Stomach (tissue), 9 donors: ENCODE results near the gene ZNF653. TPM values are rescaled to one million over a fixed set of nuclear protein-coding genes. Genes with fewer than 3 reads are reported as not detected.

Source experiments
- DNase-seq, 2 donors: peaks; one replicate each; pipeline versions ENCODE4 v3.0.0 to v3.0.0-alpha.2; 2013 to 2019
- H3K27ac ChIP-seq, 5 donors: fragments of 200-600 bp in 4 of 5; sonication (generic) in 4 of 5; one replicate each; pipeline ENCODE4 v1.5.1; 2013 to 2019; ENCODE audit warnings: mild to moderate bottlenecking in 1 of 5, moderate library complexity in 1 of 5
- H3K27me3 ChIP-seq, 3 donors: fragments of 200-600 bp; sonication (generic); one replicate each; pipeline ENCODE4 v1.5.1; 2017 to 2019; ENCODE audit warnings: mixed run types in 1 of 3
- H3K36me3 ChIP-seq, 4 donors: fragments of 200-600 bp; sonication (generic); 1 replicate in 3 of 4; 2 replicates in 1 of 4; pipeline ENCODE4 v1.5.1; 2016 to 2019
- H3K4me1 ChIP-seq, 4 donors: fragments of 200-600 bp; sonication (generic); one replicate each; pipeline ENCODE4 v1.5.1; 2016 to 2019
- H3K4me3 ChIP-seq, 4 donors: fragments of 200-600 bp; sonication (generic) in 3 of 4; one replicate each; pipeline ENCODE4 v1.5.1; 2016 to 2019; ENCODE audit warnings: mild to moderate bottlenecking in 1 of 4
- H3K9me3 ChIP-seq, 4 donors: fragments of 200-600 bp; sonication (generic); one replicate each; pipeline ENCODE4 v1.5.1; 2016 to 2019
- CTCF ChIP-seq, 7 experiments: fragments of 450-650 bp in 4 of 7; fragments of 200-600 bp in 3 of 7; sonication (generic) in 3 of 7; IDR thresholded peaks; one replicate each; pipeline ENCODE4 v1.5.1; 2016 to 2019; ENCODE audit warnings: antibody characterized with exemption in 7 of 7, control low read depth in 2 of 7, mild to moderate bottlenecking in 1 of 7
- EP300 ChIP-seq: sonication (generic); formaldehyde crosslinking; IDR thresholded peaks from one replicate; pipeline ENCODE4 v1.6.1; 2017; ENCODE audit warnings: antibody characterized with exemption
- POLR2A ChIP-seq, 4 donors: fragments of 450-650 bp; IDR thresholded peaks; one replicate each; pipeline ENCODE4 v1.6.1; 2016; ENCODE audit warnings: antibody characterized with exemption in 4 of 4, control low read depth in 2 of 4, mild to moderate bottlenecking in 1 of 4, moderate library complexity in 1 of 4
- POLR2AphosphoS5 ChIP-seq, 3 donors: sonication (generic); formaldehyde crosslinking; IDR thresholded peaks; one replicate each; pipeline ENCODE4 v1.6.1; 2016; ENCODE audit warnings: antibody characterized with exemption in 3 of 3
- WGBS, 5 donors: extraction: QIAGEN DNeasy Blood & Tissue Kit in 3 of 5; methylation state at CpG; one replicate each; pipeline versions ENCODE4 v1.1.5 to v1.1.7; 2013 to 2018; 5-methylcytosine and 5-hydroxymethylcytosine counted together
- intact Hi-C: fragments of 100-400 bp; cut with DNase I; formaldehyde crosslinking; loops from one replicate; pipeline ENCODE4 v1.15.1; 2023; ENCODE audit warnings: low total_unique reads
- polyA plus RNA-seq, 3 donors: library from polyadenylated mRNA; stranded (reverse); fragments of 200-250 nt; gene quantifications; one replicate each; pipeline ENCODE4 v1.2.3, GENCODE V29; 2013
- total RNA-seq, 5 donors: library from RNA; depleted of rRNA; stranded (reverse); fragments of >200 nt; gene quantifications; one replicate each; pipeline versions ENCODE4 v1.1.0 to v1.2.3, GENCODE V29; 2014 to 2016
- donor health status: healthy with polysubstance abuse.
- donor health status: Bipolar disorder and iron deficiency.
- donor health status: healthy.

ZNF653 gene
- total and polyA plus RNA-seq, 8 donors: 6.7 to 99.6 (median 13.9) TPM

GRCh38 chr19:11483366-11484111, 22.1 kb downstream of the ZNF653 start:
- peaks cover 27 to 82% (median 48%) of the 10 kb centered on the region in 3 donors for H3K27me3 ChIP-seq
- DNase-seq: no peak
- intact Hi-C loops: no loop called here
- H3K4me3 ChIP-seq: no peak overlapping the region
- no peaks in the 10 kb centered on the region for H3K9me3 ChIP-seq
- no peak overlapping the region for H3K27ac ChIP-seq
- peaks cover 9 to 48% (median 34%) of the 10 kb centered on the region in 4 donors for H3K36me3 ChIP-seq
- peaks cover 31 to 48% (median 42%) of the 10 kb centered on the region in 4 donors for H3K4me1 ChIP-seq
- no peak for TF ChIP-seq POLR2A (IDR thresholded peaks at IDR 0.05)
- no peak for TF ChIP-seq EP300
- TF ChIP-seq CTCF (IDR thresholded peaks at IDR 0.05): no peak
- TF ChIP-seq POLR2AphosphoS5 (IDR thresholded peaks at IDR 0.05): no peak
- 74 to 82% (median 80%) methylated on average over 29 to 57 of the region's 57 CpGs for WGBS, 5 donors

DNA sequence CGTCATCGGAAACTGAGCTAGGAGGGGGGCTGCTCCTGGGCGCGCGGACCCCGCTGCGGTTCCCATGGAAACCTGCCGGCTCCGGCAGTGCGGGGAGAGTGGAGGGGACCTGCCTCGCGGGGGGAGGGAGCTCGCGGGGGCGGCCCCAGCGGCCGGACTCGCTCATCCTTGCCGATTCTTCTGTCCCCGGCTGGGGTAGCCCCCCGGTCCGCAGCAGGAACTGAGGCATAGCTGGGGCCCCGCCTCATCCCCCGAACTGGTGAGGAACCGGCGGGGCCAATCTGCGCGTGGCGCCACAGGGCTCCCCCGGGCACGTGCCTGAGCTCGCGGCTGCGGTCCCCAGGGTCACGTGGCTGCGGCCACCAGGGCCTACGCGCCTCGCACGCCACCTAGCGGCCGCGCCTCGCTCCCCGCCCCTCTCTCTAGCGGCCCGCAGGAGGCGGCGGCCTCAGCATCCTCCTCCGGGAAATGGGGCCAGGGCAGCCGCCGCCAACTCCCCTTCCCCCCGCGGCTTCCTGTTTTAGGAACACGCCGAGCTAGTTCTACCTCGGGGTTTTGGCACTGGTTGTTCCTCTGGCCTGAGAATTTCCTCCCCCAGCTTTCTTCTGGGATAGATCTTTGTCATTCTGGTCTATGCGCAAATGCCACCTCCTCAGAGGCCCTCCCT, 23.1 kb downstream of the ZNF653 start:
- Histone ChIP-seq H3K4me3 (peak overlapping the region; percentile 24 to 41 (median 32)), H3K4me1 (peaks cover 31 to 48% (median 42%) of the 10 kb centered on the region in 4 donors), H3K36me3 (peaks cover 7 to 40% (median 31%) of the 10 kb centered on the region in 4 donors), H3K27ac (no peak overlapping the region), H3K27me3 (peaks cover 27 to 88% (median 48%) of the 10 kb centered on the region in 3 donors), H3K9me3 (no peaks in the 10 kb centered on the region)
- intact Hi-C loops: no loop called here
- peak; percentile 86 to 95 for DNase-seq
- TF ChIP-seq CTCF (IDR thresholded peaks at IDR 0.05) (peak in 5 of 7 experiments; percentile 81 to 97 (median 88)), POLR2AphosphoS5 (IDR thresholded peaks at IDR 0.05) (peak in 2 of 3 donors; percentile 32 to 85), POLR2A (IDR thresholded peaks at IDR 0.05) (no peak), EP300 (no peak)
- 2 to 5% (median 5%) methylated on average over 22 to 58 of the region's 58 CpGs for WGBS, 5 donors

GRCh38 chr19:11481534-11482383, 23.9 kb downstream of the ZNF653 start:
- Histone ChIP-seq H3K4me3 (peak overlapping the region; percentile 24 to 41 (median 32)), H3K27me3 (peaks cover 27 to 87% (median 48%) of the 10 kb centered on the region in 3 donors), H3K36me3 (peaks cover 6 to 33% (median 23%) of the 10 kb centered on the region in 4 donors), H3K27ac (no peak overlapping the region), H3K9me3 (no peaks in the 10 kb centered on the region), H3K4me1 (peaks cover 31 to 48% (median 42%) of the 10 kb centered on the region in 4 donors)
- intact Hi-C loops: no loop called here
- DNase-seq: peak; percentile 45 to 85
- TF ChIP-seq EP300 (no peak), CTCF (IDR thresholded peaks at IDR 0.05) (no peak)
- WGBS, 5 donors: 4 to 7% (median 6%) methylated on average over 35 to 50 of the region's 50 CpGs
